Trophoblast cell (in vitro differentiated cells and primary cell): Measurements from ENCODE around the gene MAPK8IP1.

Source experiments
- DNase-seq, 2 donors: peaks; one replicate each; pipeline ENCODE4 v3.0.0-alpha.2; 2016
- H2AFZ ChIP-seq: 2 replicates; pipeline ENCODE4 v1.6.1; 2013; ENCODE audit warnings: low read length, moderate library complexity, mild to moderate bottlenecking; ENCODE audit not compliant: insufficient read depth, poor library complexity
- H2AK5ac ChIP-seq: 2 replicates; pipeline ENCODE4 v1.6.1; 2013; ENCODE audit warnings: mild to moderate bottlenecking, low read length
- H2BK120ac ChIP-seq: 2 replicates; pipeline ENCODE4 v1.6.1; 2013; ENCODE audit warnings: low read length, mild to moderate bottlenecking, moderate library complexity; ENCODE audit not compliant: insufficient read depth, poor library complexity
- H2BK12ac ChIP-seq: 2 replicates; pipeline ENCODE4 v1.6.1; 2013; ENCODE audit warnings: mild to moderate bottlenecking, low read length, moderate library complexity
- H2BK5ac ChIP-seq: 2 replicates; pipeline ENCODE4 v1.6.1; 2013; ENCODE audit warnings: low read length, low read depth, moderate library complexity, mild to moderate bottlenecking; ENCODE audit not compliant: poor library complexity
- H3K14ac ChIP-seq: 2 replicates; pipeline ENCODE4 v1.6.1; 2013; ENCODE audit warnings: mild to moderate bottlenecking, low read length
- H3K18ac ChIP-seq: 2 replicates; pipeline ENCODE4 v1.6.1; 2013; ENCODE audit warnings: mild to moderate bottlenecking, low read length
- H3K23ac ChIP-seq: 2 replicates; pipeline ENCODE4 v1.6.1; 2013; ENCODE audit warnings: low read length
- H3K27ac ChIP-seq: 2 replicates; pipeline ENCODE4 v1.5.1; 2013; ENCODE audit warnings: low read depth, mild to moderate bottlenecking, inconsistent platforms, low read length, moderate library complexity
- H3K27me3 ChIP-seq: 2 replicates; pipeline ENCODE4 v1.6.1; 2013; ENCODE audit warnings: inconsistent platforms, mild to moderate bottlenecking, low read length, moderate library complexity; ENCODE audit not compliant: insufficient read depth
- H3K36me3 ChIP-seq, 2 experiments: 1 replicate in 1 of 2; 2 replicates in 1 of 2; pipeline ENCODE4 v1.6.1; 2013; ENCODE audit warnings: low read length in 2 of 2, mild to moderate bottlenecking in 2 of 2, moderate library complexity in 1 of 2; ENCODE audit not compliant: insufficient read depth in 2 of 2, control insufficient read depth in 1 of 2
- H3K4ac ChIP-seq: 2 replicates; pipeline ENCODE4 v1.6.1; 2013; ENCODE audit warnings: low read depth, mild to moderate bottlenecking, low read length, moderate library complexity
- H3K4me1 ChIP-seq, 2 experiments: 1 replicate in 1 of 2; 2 replicates in 1 of 2; pipeline ENCODE4 v1.6.1; 2013; ENCODE audit warnings: low read length in 2 of 2, mild to moderate bottlenecking in 2 of 2, moderate library complexity in 1 of 2; ENCODE audit not compliant: insufficient read depth in 2 of 2, control insufficient read depth in 1 of 2
- H3K4me2 ChIP-seq: 2 replicates; pipeline ENCODE4 v1.6.1; 2013; ENCODE audit warnings: inconsistent platforms, mild to moderate bottlenecking, low read length, moderate library complexity
- H3K4me3 ChIP-seq: 2 replicates; pipeline ENCODE4 v1.5.1; 2013; ENCODE audit warnings: mild to moderate bottlenecking, low read depth, low read length, inconsistent platforms
- H3K79me1 ChIP-seq: one replicate; pipeline ENCODE4 v1.6.1; 2013; ENCODE audit warnings: low read length
- H3K79me2 ChIP-seq: 2 replicates; pipeline ENCODE4 v1.6.1; 2013; ENCODE audit warnings: low read length, mild to moderate bottlenecking; ENCODE audit not compliant: control insufficient read depth, insufficient read depth, poor library complexity
- H3K9ac ChIP-seq: 2 replicates; pipeline ENCODE4 v1.6.1; 2013; ENCODE audit warnings: mild to moderate bottlenecking, low read length
- H3K9me3 ChIP-seq: 2 replicates; pipeline ENCODE4 v1.6.1; 2013; ENCODE audit warnings: low read depth, mild to moderate bottlenecking, control low read depth, inconsistent platforms, low read length; ENCODE audit not compliant: insufficient read depth
- H4K12ac ChIP-seq: 2 replicates; pipeline ENCODE4 v1.6.1; 2013; ENCODE audit warnings: low read depth, mild to moderate bottlenecking, low read length, moderate library complexity
- H4K8ac ChIP-seq: 2 replicates; pipeline ENCODE4 v1.6.1; 2013; ENCODE audit warnings: low read depth, mild to moderate bottlenecking, low read length, moderate library complexity
- H4K91ac ChIP-seq: one replicate; pipeline ENCODE4 v1.6.1; 2013; ENCODE audit warnings: low read depth, mild to moderate bottlenecking, low read length, moderate library complexity
- WGBS: extraction: QIAGEN DNeasy Blood & Tissue Kit; methylation state at CpG from one replicate; pipeline ENCODE4 v1.1.7; 2013; ENCODE audit warnings: missing lambda C conversion rate; ENCODE audit not compliant: insufficient read length, insufficient coverage; ENCODE audit errors: extremely low coverage; 5-methylcytosine and 5-hydroxymethylcytosine counted together

Gene MAPK8IP1

DNA sequence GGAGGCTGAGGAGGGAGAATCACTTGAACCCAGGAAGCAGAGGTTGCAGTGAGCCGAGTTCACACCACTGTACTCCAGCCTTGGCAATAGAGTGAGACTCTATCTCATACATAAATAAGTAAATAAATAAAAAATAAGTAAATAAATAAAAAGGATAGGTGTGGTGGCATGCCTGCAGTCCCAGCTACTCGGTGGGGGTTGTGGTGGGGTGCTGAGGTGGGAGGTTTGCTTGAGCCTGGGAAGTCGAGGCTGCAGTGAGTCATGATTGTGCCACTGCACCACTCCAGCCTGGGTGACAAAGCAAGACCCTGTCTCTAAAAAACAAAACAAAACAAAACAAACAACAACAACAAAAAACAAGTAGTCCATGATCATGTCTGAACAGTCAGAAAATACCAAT lies 40.1 kb downstream of the MAPK8IP1 start:
- no peak overlapping the region for H3K4me2 ChIP-seq
- H3K27ac ChIP-seq, result no peak overlapping the region
- H2BK120ac ChIP-seq, result no peak overlapping the region
- peaks cover 21 to 31% of the 10 kb centered on the region in 2 experiments for H3K4me1 ChIP-seq
- H2BK5ac ChIP-seq, result no peak overlapping the region
- no peak overlapping the region for H3K4me3 ChIP-seq
- H3K27me3 ChIP-seq, result peaks cover 21% of the 10 kb centered on the region
- no peak overlapping the region for H3K18ac ChIP-seq
- H3K23ac ChIP-seq, result no peak overlapping the region
- no peak overlapping the region for H3K9ac ChIP-seq
- H3K36me3 ChIP-seq, result no peaks in the 10 kb centered on the region
- H3K79me2 ChIP-seq, result no peaks in the 10 kb centered on the region
- H3K14ac ChIP-seq, result no peak overlapping the region
- peaks cover 2% of the 10 kb centered on the region for H3K79me1 ChIP-seq
- no peak overlapping the region for H4K12ac ChIP-seq
- H3K4ac ChIP-seq, result no peak overlapping the region
- no peak overlapping the region for H2AK5ac ChIP-seq
- H4K8ac ChIP-seq, result no peak overlapping the region
- H3K9me3 ChIP-seq, result peaks cover 4% of the 10 kb centered on the region
- H4K91ac ChIP-seq, result no peak overlapping the region
- no peak overlapping the region for H2AFZ ChIP-seq
- DNase-seq, result no peak
- no peak overlapping the region for H2BK12ac ChIP-seq
- WGBS, result no CpG with 5 or more reads among the region's 3 CpGs

DNA sequence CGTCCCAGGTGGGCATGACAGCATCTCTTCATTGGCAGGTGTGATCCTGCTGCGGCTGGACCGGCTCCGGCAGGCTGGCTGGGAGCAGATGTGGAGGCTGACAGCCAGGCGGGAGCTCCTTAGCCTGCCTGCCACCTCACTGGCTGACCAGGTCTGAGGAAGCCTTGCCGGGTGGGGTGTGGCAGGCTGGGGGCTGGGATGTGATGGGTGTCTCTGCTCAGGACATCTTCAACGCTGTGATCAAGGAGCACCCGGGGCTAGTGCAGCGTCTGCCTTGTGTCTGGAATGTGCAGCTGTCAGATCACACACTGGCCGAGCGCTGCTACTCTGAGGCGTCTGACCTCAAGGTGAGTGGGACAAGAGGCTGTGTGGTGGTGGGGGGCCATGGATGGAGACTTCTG lies 40.5 kb downstream of the MAPK8IP1 start:
- Histone ChIP-seq H3K4ac (no peak overlapping the region), H2BK120ac (no peak overlapping the region), H3K27ac (no peak overlapping the region), H2AK5ac (no peak overlapping the region), H4K12ac (no peak overlapping the region), H3K4me3 (no peak overlapping the region), H3K18ac (no peak overlapping the region), H4K91ac (no peak overlapping the region), H2AFZ (no peak overlapping the region), H3K27me3 (peaks cover 21% of the 10 kb centered on the region), H3K9ac (no peak overlapping the region), H2BK5ac (no peak overlapping the region), H3K14ac (no peak overlapping the region), H3K36me3 (no peaks in the 10 kb centered on the region), H2BK12ac (no peak overlapping the region), H3K4me2 (no peak overlapping the region), H4K8ac (no peak overlapping the region), H3K79me1 (peaks cover 2% of the 10 kb centered on the region), H3K4me1 (peaks cover 21 to 31% of the 10 kb centered on the region in 2 experiments), H3K23ac (no peak overlapping the region), H3K79me2 (no peaks in the 10 kb centered on the region), H3K9me3 (peaks cover 4% of the 10 kb centered on the region)
- no CpG with 5 or more reads among the region's 12 CpGs for WGBS
- DNase-seq, result peak; percentile 75 to 76

DNA sequence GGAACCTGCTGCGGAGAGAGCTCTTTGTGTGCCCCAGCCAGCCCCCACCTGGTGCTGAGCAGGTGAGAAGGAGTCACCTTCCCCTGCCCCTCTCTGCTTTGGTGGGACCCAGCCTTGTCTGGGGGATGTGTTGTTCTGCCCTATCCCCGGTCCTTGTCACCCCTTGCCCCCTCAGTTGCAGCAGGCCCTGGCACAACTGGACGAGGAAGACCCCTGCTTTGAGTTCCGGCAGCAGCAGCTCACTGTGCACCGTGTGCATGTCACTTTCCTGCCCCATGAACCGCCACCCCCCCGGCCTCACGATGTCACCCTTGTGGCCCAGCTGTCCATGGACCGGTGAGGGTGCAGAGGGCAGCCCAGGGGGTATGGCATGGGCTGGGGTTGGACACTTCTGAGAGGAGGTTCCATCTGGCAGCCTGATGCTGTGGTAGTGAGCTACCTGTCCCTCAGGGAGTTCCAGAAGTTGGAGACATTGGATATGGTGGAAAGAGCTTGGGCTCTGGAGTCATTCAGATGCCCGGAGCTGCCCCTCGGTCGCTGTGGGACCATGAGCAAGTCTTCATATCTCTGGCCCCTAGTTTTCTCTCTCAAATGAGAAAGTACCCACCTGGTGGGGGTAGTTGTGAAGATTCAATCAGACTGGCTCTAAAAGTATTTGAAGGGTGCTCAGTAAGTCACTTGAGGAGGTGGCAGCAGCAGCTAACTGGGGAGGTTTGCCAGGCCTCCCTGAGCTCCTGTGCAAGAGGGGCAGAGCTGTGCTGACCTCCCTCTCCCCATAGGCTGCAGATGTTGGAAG lies 41.3 kb downstream of the MAPK8IP1 start:
- no peak overlapping the region for H3K4ac ChIP-seq
- no peak overlapping the region for H4K91ac ChIP-seq
- peaks cover 2% of the 10 kb centered on the region for H3K79me1 ChIP-seq
- peaks cover 18% of the 10 kb centered on the region for H3K27me3 ChIP-seq
- H2AFZ ChIP-seq, result no peak overlapping the region
- no peak overlapping the region for H3K4me3 ChIP-seq
- no peak overlapping the region for H2BK12ac ChIP-seq
- peaks cover 4% of the 10 kb centered on the region for H3K9me3 ChIP-seq
- no peak overlapping the region for H4K12ac ChIP-seq
- H2AK5ac ChIP-seq, result no peak overlapping the region
- H3K23ac ChIP-seq, result no peak overlapping the region
- no peak overlapping the region for H3K27ac ChIP-seq
- no peak overlapping the region for H3K9ac ChIP-seq
- no peak overlapping the region for H2BK120ac ChIP-seq
- no CpG with 5 or more reads among the region's 12 CpGs for WGBS
- no peak overlapping the region for H3K14ac ChIP-seq
- H3K18ac ChIP-seq, result no peak overlapping the region
- H3K4me1 ChIP-seq, result peaks cover 19 to 27% of the 10 kb centered on the region in 2 experiments
- H3K79me2 ChIP-seq, result no peaks in the 10 kb centered on the region
- DNase-seq, result no peak
- no peak overlapping the region for H3K4me2 ChIP-seq
- peaks cover under 1 to 2% of the 10 kb centered on the region in 2 experiments for H3K36me3 ChIP-seq
- no peak overlapping the region for H2BK5ac ChIP-seq
- no peak overlapping the region for H4K8ac ChIP-seq

DNA sequence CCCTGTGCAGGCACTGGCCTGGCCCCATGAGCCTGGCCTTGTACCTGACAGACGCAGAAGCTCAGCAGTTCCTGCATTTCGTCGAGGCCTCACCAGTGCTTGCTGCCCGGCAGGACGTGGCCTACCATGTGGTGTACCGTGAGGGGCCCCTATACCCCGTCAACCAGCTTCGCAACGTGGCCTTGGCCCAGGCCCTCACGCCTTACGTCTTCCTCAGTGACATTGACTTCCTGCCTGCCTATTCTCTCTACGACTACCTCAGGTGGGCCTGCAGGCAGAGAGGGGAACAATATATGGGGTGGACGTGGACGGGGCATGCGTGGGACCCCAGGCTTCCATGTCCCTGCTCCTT lies 41.9 kb downstream of the MAPK8IP1 start:
- Histone ChIP-seq H2AFZ (no peak overlapping the region), H3K23ac (no peak overlapping the region), H4K8ac (no peak overlapping the region), H2BK5ac (no peak overlapping the region), H3K27ac (no peak overlapping the region), H2BK120ac (no peak overlapping the region), H3K4me2 (no peak overlapping the region), H3K4ac (no peak overlapping the region), H3K27me3 (peaks cover 12% of the 10 kb centered on the region), H4K12ac (no peak overlapping the region), H3K4me1 (peaks cover 16 to 22% of the 10 kb centered on the region in 2 experiments), H3K79me2 (no peaks in the 10 kb centered on the region), H3K9me3 (peaks cover 4% of the 10 kb centered on the region), H3K9ac (no peak overlapping the region), H3K79me1 (peaks cover 2% of the 10 kb centered on the region), H3K14ac (no peak overlapping the region), H2AK5ac (no peak overlapping the region), H2BK12ac (no peak overlapping the region), H3K36me3 (peaks cover 5 to 7% of the 10 kb centered on the region in 2 experiments), H3K4me3 (peak overlapping the region; percentile 10), H4K91ac (no peak overlapping the region), H3K18ac (no peak overlapping the region)
- whole genome bisulfite sequencing, result no CpG with 5 or more reads among the region's 15 CpGs
- DNase-seq, result no peak
